ENCODE results near the gene MRPL27.

GRCh38 chr17:50420419-50421112 lies 47.6 kb upstream of the MRPL27 start:
- TF ChIP-seq ZNF639 (tag by site-specific recombination; IDR thresholded peaks at IDR 0.05) (no peak), CTCF (tag by site-specific recombination; IDR thresholded peaks at IDR 0.05) (no peak), ZEB2 (tag by site-specific recombination; IDR thresholded peaks at IDR 0.05) (no peak), ZNF292 (tag by site-specific recombination; IDR thresholded peaks at IDR 0.05; ENCODE audit: borderline replicate concordance, low read depth) (no peak), HOXA7 (CRISPR knock-in tag; IDR thresholded peaks at IDR 0.05; ENCODE audit: borderline replicate concordance) (no peak), ZNF114 (tag by site-specific recombination; IDR thresholded peaks at IDR 0.05) (no peak), ZNF558 (tag by site-specific recombination; IDR thresholded peaks at IDR 0.05) (no peak), BCL11A (tag by site-specific recombination; IDR thresholded peaks at IDR 0.05; ENCODE audit: low read depth) (no peak), ZNF26 (tag by site-specific recombination; IDR thresholded peaks at IDR 0.05) (no peak), RBAK (tag by site-specific recombination; IDR thresholded peaks at IDR 0.05) (no peak), ZNF776 (tag by site-specific recombination; IDR thresholded peaks at IDR 0.05; ENCODE audit: borderline replicate concordance) (no peak), GLIS1 (tag by site-specific recombination; IDR thresholded peaks at IDR 0.05) (no peak), ZNF514 (tag by site-specific recombination; IDR thresholded peaks at IDR 0.05) (no peak), REST (tag by site-specific recombination; IDR thresholded peaks at IDR 0.05) (no peak)
